K562 (cell line): Measurements from ENCODE around the gene PSMC2. TPM values are rescaled to one million over a fixed set of nuclear protein-coding genes. Genes with fewer than 3 reads are reported as not detected.

Experiments
- ARID4B ChIP-seq: sonication (generic); formaldehyde crosslinking; IDR thresholded peaks from 2 replicates; pipeline ENCODE4 v1.8.0; 2022; ENCODE audit warnings: mild to moderate bottlenecking, missing genetic modification reagents
- CREB3 ChIP-seq: fragments of 450-650 bp; conservative IDR thresholded peaks from 2 replicates; pipeline ENCODE4 v1.6.1; 2016; ENCODE audit warnings: missing genetic modification characterization, low read depth, mild to moderate bottlenecking, missing compliant biosample characterization, moderate library complexity
- CSDE1 ChIP-seq, 2 experiments: fragments of 450-650 bp; IDR thresholded peaks; 2 replicates each; pipeline ENCODE4 v1.6.1; 2016; ENCODE audit warnings: mild to moderate bottlenecking in 1 of 2
- CTCFL ChIP-seq: IDR thresholded peaks from 2 replicates; pipeline ENCODE4 v1.6.1; 2011; ENCODE audit warnings: borderline replicate concordance, low read depth, mild to moderate bottlenecking, moderate library complexity, low read length; ENCODE audit not compliant: insufficient read depth, poor library complexity, severe bottlenecking
- EP300 ChIP-seq: IDR thresholded peaks from 2 replicates; pipeline ENCODE4 v1.6.1; 2012; ENCODE audit warnings: low read length, improper control_type of control experiment
- FOXK2 ChIP-seq, 2 experiments: fragments of 450-650 bp; IDR thresholded peaks in 1 of 2; conservative IDR thresholded peaks in 1 of 2; 2 replicates each; pipeline ENCODE4 v1.6.1; 2016; ENCODE audit warnings: low read depth in 2 of 2, mild to moderate bottlenecking in 1 of 2
- HEY1 ChIP-seq: fragments of 250-450 bp; sonication (Bioruptor Pico); IDR thresholded peaks from 2 replicates; pipeline ENCODE4 v1.5.0; 2020; ENCODE audit warnings: mild to moderate bottlenecking, moderate library complexity, borderline replicate concordance
- MCM7 ChIP-seq, 2 experiments: fragments of 450-650 bp; IDR thresholded peaks; 2 replicates each; pipeline ENCODE4 v1.6.1; 2016 to 2018
- MXI1 ChIP-seq: IDR thresholded peaks from 2 replicates; pipeline ENCODE4 v1.6.1; 2011; ENCODE audit warnings: low read depth, mild to moderate bottlenecking, improper control_type of control experiment, low read length
- UBTF ChIP-seq, 2 experiments: IDR thresholded peaks; 2 replicates each; pipeline ENCODE4 v1.6.1; 2012; ENCODE audit warnings: improper control_type of control experiment in 2 of 2, low read depth in 2 of 2, low read length in 2 of 2, borderline replicate concordance in 1 of 2
- USF2 ChIP-seq: sonication (generic); formaldehyde crosslinking; IDR thresholded peaks from 2 replicates; pipeline ENCODE4 v1.5.0; 2020; ENCODE audit warnings: missing genetic modification reagents
- ZNF197 ChIP-seq: fragments of 200-800 bp; sonication (Bioruptor generic); IDR thresholded peaks from 2 replicates; pipeline ENCODE4 v1.6.1; 2016; ENCODE audit warnings: low read depth, missing genetic modification characterization, missing compliant biosample characterization
- ZNF282 ChIP-seq: sonication (generic); formaldehyde crosslinking; IDR thresholded peaks from 2 replicates; pipeline ENCODE4 v1.8.1; 2023; ENCODE audit warnings: missing genetic modification reagents
- ZNF75A ChIP-seq: fragments of 450-650 bp; formaldehyde crosslinking; IDR thresholded peaks from 2 replicates; pipeline ENCODE4 v1.4.0; 2020; ENCODE audit warnings: mild to moderate bottlenecking
- polyA plus RNA-seq, 8 experiments: library from polyadenylated mRNA; depleted of rRNA in 4 of 8; stranded (reverse) in 5 of 8; unstranded in 3 of 8; fragments of >200 nt; fragmentation: Nextera tagmentation in 2 of 8; fragmentation: Illumina TruSeq in 1 of 8; extraction: Ambion mirVana in 2 of 8; extraction: Trizol in 1 of 8; gene quantifications; 2 replicates each; pipeline versions ENCODE4 v1.2.1 to v1.2.3, GENCODE V29; 2011 to 2014; ENCODE audit warnings: inconsistent platforms in 1 of 8, missing spikeins in 1 of 8
- total RNA-seq, 7 experiments: library from RNA; depleted of rRNA in 6 of 7; stranded (reverse); fragments of >200 nt in 6 of 7; fragmentation: Illumina TruSeq in 2 of 7; extraction: Trizol in 2 of 7; gene quantifications; 2 replicates each; pipeline versions ENCODE4 v1.2.1 to v1.2.3, GENCODE V29; 2011 to 2021; ENCODE audit warnings: low replicate concordance in 1 of 7
- TF ChIP-seq, protein P1 (sequence below): IDR thresholded peaks from 2 replicates; pipeline ENCODE4 v1.6.1; 2011; ENCODE audit not compliant: insufficient read length; ENCODE audit errors: extremely low read depth

Gene PSMC2
- total and polyA plus RNA-seq, 9 of the 15 experiments (the other 6 are each of a cell fraction or from before 2014, with no cell fraction given): 316 to 1,105 (median 511) TPM

GRCh38 chr7:103344453-103345149, 2.8 kb upstream of the PSMC2 start, which contains the start of gene DNAJC2 (continued):
- peak; percentile 98 for TF ChIP-seq ARID4B (CRISPR knock-in tag)
- no peak for TF ChIP-seq ZNF197 (CRISPR knock-in tag)
- TF ChIP-seq CREB3 (tag): no peak
- peak; percentile 96 for TF ChIP-seq MXI1
- TF ChIP-seq UBTF (IDR thresholded peaks at IDR 0.05; ENCODE audit: borderline replicate concordance in 1 of 2, low read depth in 2 of 2, low read length in 2 of 2): peak in 1 of 2 experiments; percentile 63; a peak in 1 of 4 replicates
- TF ChIP-seq ZNF282 (CRISPR knock-in tag): no peak
- TF ChIP-seq, protein P1, sequence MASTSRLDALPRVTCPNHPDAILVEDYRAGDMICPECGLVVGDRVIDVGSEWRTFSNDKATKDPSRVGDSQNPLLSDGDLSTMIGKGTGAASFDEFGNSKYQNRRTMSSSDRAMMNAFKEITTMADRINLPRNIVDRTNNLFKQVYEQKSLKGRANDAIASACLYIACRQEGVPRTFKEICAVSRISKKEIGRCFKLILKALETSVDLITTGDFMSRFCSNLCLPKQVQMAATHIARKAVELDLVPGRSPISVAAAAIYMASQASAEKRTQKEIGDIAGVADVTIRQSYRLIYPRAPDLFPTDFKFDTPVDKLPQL: no peak
- TF ChIP-seq HEY1: no peak
- peak; percentile 73 for TF ChIP-seq EP300
- TF ChIP-seq CSDE1 (IDR thresholded peaks at IDR 0.05): peak in 1 of 2 experiments; percentile 57; a peak in 1 of 4 replicates
- peak; percentile 62 to 79; a peak in 2 of 4 replicates for TF ChIP-seq FOXK2 (conservative IDR thresholded peaks at IDR 0.05 in 1 of 2, IDR thresholded peaks at IDR 0.05 in 1 of 2; ENCODE audit: low read depth in 2 of 2)
- TF ChIP-seq USF2 (CRISPR knock-in tag): no peak
- TF ChIP-seq ZNF75A (CRISPR knock-in tag): no peak
- TF ChIP-seq MCM7 (IDR thresholded peaks at IDR 0.05): no peak
- TF ChIP-seq CTCFL: no peak
